ENCODE data around the gene DHRSX.
"Not testable (repeated sequence)": the region's sequence is repeated elsewhere in the genome, so short reads cannot be mapped to it uniquely, and the experiment has no call there.

DHRSX gene

GRCh38 chrX:2519638-2520037 is 18.9 kb upstream of the DHRSX start:
- DNase-seq (ENCODE audit: low read depth), result not testable (repeated sequence)

GRCh38 chrX:2517055-2517454 is 16.3 kb upstream of the DHRSX start:
- no peak for DNase-seq (ENCODE audit: low read depth)

- DNase-seq (ENCODE audit: low read depth), result no peak
Observed at GRCh38 chrX:2516623-2517022, 15.8 kb upstream of the DHRSX start.

GRCh38 chrX:2514131-2514530 is 13.4 kb upstream of the DHRSX start:
- DNase-seq (ENCODE audit: low read depth), result no peak

GRCh38 chrX:2513121-2513664 is 12.4 kb upstream of the DHRSX start:
- no peak for DNase-seq (ENCODE audit: low read depth)

- no peak for DNase-seq (ENCODE audit: low read depth)
Observed at GRCh38 chrX:2512501-2512900, 11.7 kb upstream of the DHRSX start.

GRCh38 chrX:2511326-2511725 is 10.6 kb upstream of the DHRSX start:
- no peak for DNase-seq (ENCODE audit: low read depth)

- DNase-seq (ENCODE audit: low read depth), result no peak
Observed at GRCh38 chrX:2508648-2509335, 8.0 kb upstream of the DHRSX start.

GRCh38 chrX:2507904-2508627 is 7.3 kb upstream of the DHRSX start:
- DNase-seq (ENCODE audit: low read depth), result no peak

- DNase-seq (ENCODE audit: low read depth), result no peak
Observed at GRCh38 chrX:2507196-2507595, 6.4 kb upstream of the DHRSX start.

GRCh38 chrX:2505341-2505740 is 4.6 kb upstream of the DHRSX start:
- DNase-seq (ENCODE audit: low read depth), result not testable (repeated sequence)

GRCh38 chrX:2504706-2505332 is 4.0 kb upstream of the DHRSX start:
- DNase-seq (ENCODE audit: low read depth), result no peak

- DNase-seq (ENCODE audit: low read depth), result no peak
Observed at GRCh38 chrX:2503591-2504500, 3.1 kb upstream of the DHRSX start.

- DNase-seq (ENCODE audit: low read depth), result no peak
Observed at GRCh38 chrX:2502668-2503519, 2.1 kb upstream of the DHRSX start.

- no peak for DNase-seq (ENCODE audit: low read depth)
Observed at GRCh38 chrX:2502120-2502667, 1.4 kb upstream of the DHRSX start.

GRCh38 chrX:2501559-2502102 is 855 bp upstream of the DHRSX start:
- DNase-seq (ENCODE audit: low read depth), result no peak

GRCh38 chrX:2500091-2500802 is 529 bp downstream of the DHRSX start:
- DNase-seq (ENCODE audit: low read depth), result peak; percentile 8

GRCh38 chrX:2499507-2499906 is 1.3 kb downstream of the DHRSX start:
- DNase-seq (ENCODE audit: low read depth), result no peak

- DNase-seq (ENCODE audit: low read depth), result no peak
Observed at GRCh38 chrX:2498781-2499302, 1.9 kb downstream of the DHRSX start.
